HG02981 (cell line): ENCODE results near the gene RMI1.
"Not testable (repeated sequence)": the region's sequence is repeated elsewhere in the genome, so short reads cannot be mapped to it uniquely, and the experiment has no call there.

Experiments used
- ATAC-seq: cut with Tn5 transposase; IDR thresholded peaks from one replicate; pipeline ENCODE4 v1.9.1; 2021; ENCODE audit warnings: mild to moderate bottlenecking, moderate library complexity; ENCODE audit not compliant: unreplicated experiment

Gene RMI1

DNA sequence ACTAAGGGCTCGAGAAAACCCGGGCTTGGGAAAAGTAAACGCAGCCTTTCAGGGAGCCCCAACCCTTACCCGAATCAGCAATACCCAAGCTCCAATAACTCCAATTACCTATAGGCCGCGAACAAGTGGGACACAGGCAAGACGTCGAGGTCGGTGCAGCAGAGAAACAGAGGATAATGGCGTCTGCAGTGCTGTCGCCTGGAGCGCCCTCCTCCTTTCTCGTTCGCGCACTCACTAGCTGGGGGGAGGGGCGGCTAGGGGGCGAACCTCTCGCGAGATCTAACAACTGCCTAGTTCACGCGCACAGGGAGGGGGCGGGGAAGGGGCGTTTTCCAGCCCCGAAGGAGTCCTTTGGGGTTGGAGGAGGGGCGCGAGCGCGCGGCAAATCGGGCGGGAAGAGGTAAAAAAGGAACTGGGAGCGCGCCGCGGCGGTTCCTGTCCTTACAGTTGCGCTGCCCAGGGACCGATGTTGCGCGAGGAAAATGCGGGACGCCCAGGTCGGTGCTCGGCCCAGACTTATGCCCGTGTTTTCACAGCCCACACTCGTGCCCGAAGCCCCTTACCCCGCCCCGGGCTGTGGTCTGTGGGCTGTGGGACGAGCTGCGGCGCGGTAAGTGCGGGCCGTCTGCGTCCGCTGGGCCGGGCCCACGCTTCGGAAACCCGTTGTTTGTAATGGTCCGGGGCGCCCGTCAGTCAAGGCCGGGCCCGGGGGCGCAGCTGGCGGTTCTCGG lies at the start of gene RMI1:
RMI1 (plus strand) TSS at position 411 of the 731 bp plus-strand sequence. CDS start 20,182 bp downstream, outside the sequence.
- peak; percentile 63 for ATAC-seq

DNA sequence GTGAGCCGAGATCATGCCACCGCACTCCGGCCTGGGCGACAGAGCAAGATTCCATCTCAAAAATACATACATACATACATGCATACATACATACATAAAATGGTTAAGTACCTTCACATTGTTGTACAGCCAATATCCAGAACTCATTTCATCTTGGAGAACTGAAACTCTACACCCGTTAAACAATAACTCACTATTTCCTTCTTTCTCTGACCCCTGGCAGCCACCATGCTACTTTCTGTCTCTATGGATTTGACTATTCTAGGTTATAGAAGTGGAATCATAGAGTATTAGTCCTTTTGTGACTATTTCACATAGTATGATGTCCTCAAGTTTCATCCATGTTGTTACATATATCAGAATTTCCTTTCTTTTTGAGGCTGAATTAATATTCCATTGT lies 49.7 kb upstream of the RMI1 start:
- no peak for ATAC-seq

DNA sequence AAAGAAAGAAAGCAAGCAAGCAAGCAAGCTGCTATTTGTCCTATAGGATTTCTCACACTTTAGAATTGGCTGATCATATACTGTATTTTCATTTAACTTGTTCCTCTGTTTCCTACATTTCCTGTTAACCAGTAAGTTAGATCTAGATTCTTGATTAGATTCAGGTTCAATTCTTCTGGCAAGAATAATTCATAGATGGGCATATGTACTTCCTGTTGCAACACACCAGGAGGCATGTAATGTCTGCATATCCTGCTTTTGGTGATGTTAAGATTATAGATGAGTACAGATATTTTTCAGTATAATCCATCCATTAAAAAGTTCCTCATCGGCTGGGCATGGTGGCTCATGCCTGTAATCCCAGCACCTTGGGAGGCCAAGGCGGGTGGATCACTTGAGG lies 48.6 kb upstream of the RMI1 start:
- no peak for ATAC-seq

DNA sequence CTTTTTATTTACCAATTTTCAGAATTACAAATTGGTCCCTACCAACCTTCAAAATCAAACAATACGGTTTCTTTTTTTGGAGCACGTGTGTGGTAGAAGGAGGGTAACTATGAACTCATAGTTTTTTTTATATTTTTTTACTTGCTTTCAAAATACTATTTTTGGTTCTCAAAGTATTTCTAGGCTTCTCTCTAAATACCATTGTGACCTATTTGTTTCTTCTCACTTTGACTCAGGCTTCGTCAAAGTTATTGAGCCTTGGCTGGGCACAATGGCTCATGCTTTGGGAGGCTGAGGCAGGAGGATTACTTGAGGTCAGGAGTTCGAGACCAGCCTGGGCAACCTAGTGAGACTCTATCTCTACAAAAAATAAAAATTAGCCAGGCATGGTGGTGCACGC lies 47.8 kb upstream of the RMI1 start:
- no peak for ATAC-seq

DNA sequence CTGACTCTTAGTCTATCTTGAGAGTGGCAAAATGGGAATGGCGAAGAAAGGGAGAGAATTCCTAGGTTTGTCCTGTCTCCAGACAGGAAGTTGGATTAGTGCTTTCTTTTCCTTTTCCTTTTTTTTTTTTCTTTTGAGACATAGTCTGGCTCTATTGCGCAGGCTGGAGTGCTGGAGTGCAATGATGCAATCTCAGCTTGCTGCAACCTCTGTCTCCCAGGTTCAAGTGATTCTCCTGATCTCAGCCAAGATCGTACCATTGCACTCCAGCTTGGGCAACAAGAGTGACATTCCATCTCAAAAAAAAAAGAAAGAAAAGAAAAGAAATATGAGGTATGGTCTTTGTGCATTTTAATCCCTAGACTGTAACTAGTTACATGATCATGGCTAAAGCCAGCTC lies 46.8 kb upstream of the RMI1 start:
- ATAC-seq: no peak

DNA sequence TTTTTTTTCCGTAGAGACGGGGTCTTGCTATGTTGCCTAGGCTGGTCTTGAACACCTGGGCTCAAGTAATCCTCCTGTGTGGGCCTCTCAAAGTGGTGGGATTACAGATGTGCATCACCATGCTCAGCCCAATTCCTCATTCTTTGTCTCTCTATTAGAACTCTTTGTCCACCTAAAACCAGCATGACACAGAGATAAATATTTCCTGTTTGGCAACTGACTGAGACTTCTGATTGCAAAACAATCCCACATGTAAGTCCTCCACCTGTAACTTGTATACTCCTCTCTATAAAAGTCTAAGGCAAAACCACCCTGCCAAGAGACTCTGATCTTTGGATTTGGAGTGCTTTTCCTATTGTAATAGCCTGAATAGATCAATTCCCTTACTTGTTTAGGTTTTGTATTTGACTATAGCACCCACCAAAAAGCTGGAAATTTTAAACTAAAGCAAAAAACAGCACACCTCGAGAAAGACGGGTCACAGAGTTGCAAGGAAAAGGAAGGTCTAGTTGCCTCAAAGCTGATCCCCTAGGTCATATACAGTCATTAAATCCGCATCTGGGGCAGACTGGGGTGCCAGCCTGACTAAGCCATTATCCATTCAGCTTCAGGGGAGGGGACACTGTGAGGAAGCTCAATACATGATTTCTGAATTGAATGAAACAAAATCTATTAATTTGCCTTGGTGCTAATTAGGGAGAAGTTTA lies 45.9 kb upstream of the RMI1 start:
- ATAC-seq: no peak

DNA sequence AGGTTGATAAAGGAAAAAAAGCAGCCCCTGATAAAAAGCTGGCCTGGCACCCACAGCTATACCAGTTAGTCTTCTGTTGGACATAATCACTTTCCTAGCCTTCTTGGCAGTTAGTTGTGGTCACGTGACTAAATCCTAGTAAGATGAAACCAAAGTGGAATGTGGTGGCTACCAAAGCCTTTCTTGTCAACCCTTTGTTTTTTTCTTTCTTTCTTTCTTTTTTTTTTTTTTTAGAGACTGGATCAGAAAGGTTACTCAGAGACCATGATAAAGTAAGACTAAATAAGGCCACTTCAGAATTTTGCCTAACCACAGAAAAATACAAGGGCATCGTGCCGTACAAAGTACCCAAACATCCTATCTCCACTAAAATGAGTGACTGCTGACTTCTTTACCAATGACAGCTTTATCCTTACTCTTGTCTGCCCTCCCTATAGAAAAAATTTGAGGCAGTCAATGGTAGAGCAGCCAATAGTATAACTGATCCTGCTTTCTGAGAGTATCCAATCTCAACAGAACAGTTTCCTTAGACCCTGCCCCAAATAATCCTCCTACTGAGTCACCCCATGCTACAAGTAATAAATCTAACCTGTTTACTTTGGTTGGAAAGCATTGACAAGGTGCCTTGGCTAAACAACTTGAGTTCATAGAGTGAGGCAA lies 45.2 kb upstream of the RMI1 start:
- no peak for ATAC-seq

DNA sequence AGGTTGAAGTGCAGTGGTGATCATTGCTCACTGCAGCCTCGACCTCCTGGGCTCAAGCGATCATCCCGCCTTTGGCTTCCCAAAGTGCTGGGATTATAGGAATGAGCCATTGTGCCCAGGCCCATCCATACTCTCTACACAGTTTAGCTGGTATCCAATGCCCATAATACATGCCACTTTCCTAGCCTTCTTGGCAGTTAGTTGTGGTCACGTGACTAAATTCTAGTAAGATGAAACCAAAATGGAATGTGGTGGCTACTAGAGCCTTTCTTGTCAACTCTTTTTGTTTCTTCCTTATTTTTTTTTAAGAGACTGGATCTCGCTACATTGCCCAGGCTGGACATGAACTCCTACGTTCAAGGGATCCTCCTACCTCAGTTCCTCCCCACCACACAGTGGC lies 44.1 kb upstream of the RMI1 start:
- no peak for ATAC-seq

DNA sequence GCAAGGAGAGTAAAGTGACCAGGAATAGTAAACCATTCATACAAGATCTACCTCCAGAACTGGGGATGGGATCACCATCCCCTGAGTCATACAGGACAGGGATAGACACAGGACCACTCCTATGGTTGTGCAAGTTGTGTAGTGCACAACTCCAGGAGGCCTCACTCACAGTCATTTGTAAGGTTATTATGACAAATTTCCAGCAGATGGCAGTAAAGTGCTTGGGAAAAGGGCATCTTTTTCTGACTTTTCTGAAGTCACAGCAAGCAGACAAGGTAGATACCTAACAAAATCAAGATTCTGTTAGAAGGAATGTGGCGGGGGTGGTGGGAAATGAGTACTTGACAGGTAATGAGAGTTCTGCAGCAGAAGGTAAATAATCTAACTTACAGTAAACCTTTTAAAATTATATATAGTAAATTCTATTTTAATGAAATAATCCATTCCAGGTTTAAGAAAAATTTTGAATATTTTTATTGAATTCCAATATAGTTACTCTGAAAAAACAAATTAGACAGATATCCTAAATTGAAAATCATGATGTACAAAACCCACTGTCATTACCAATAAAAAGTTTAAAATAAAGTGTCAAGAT lies 42.6 kb upstream of the RMI1 start:
- ATAC-seq: peak; percentile 63

DNA sequence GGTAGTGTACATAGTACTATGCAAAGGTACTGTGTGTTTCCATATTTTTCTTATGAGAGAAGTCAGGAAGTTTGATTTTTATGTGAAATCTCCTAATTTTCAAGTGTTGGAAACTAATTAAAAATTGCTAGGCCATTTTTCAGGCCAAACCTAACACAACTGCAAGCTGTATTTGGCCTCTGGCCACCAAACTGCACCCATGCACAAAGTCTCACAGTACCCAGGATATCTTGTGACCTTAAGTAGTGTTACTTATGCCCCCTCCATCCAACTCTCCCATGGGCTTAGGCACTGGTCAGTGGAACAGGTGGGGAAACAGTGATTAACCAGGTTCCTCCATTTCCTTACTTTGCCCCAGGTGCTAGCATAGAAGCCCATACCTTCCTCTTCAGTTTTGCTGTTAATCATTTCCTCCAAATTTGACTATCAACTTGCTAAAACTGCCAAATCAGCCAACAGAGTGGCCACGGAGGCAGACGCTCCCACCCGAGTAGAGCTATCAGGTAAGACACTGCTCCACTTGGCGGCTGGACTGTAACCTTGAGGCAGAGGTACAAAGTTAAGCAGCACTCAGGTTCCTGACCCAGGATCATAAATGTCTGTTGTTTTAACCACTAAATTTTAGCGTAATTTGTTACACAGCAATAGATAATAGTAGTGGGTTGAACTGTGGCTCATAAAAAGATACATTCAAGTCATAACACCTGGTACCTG lies 39.9 kb upstream of the RMI1 start:
- ATAC-seq: no peak

DNA sequence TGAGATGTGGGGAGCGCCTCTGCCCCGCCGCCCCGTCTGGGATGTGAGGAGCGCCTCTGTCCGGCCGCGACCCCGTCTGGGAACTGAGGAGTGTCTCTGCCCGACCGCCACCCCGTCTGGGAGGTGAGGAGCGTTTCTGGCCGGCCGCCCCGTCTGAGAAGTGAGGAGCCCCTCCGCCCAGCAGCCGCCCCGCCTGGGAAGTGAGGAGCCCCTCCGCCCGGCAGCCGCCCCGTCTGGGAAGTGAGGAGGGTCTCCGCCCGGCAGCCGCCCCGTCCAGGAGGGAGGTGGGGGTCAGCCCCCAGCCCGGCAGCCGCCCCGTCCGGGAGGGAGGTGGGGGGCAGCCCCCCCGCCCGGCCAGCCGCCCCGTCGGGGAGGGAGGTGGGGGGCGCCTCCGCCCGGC lies 32.5 kb upstream of the RMI1 start:
- not testable (repeated sequence) for ATAC-seq

DNA sequence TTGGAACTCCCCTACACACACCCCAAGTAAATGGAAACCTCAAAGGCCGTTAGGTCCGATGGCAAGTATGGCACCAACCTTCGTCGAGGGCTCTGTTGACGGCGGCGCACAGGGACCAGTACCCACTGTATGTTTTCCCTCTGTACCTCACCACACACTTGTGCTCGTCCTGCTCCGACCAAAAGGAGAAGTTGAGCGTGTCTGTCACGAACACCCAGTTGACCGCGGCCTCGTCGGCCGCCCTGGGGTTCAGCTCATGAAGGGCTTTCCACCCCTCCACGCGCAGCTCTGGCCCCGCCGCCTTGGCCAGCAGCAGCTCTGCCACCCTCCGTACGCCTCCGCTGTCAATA lies 24.5 kb upstream of the RMI1 start:
- peak; percentile 57 for ATAC-seq

DNA sequence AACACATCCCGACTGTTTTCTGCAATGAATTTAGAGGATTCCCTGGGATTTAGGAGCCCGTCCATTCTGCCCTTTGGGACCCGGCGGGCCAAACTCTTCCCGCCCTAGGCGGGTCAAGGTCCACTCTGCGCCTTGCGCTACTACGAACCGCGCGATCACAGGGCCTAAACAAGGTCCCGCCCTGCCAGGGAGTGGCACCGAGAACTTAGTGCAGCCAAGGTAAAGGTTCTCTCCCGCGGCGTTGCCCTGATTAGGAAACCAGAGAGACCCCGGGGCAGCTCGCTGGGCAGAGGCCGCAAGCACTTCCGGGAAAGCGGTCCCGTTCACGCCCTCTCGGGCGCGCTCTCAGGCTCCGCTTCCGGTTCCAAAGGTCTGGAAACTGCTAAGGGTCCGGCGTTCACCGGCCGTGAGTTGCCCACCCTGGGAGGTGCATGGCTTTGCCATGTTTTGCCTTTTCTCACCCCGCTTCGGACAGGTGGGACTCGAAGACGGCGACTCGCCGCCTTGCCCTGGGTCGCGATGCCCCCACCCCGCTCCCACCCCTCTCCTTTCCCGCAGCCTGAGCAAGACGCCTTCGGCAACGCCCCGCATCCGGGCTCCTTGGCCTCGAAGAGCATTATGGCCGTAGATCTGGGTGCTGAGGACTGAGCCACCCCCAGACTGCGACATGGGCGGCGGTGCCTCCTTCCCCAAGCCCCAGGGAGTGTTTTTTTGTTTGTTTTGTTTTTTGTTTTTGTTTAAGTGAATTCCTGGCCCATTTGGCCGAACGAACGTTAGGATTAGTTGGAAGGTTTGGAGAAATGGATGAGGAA lies 24.0 kb upstream of the RMI1 start:
- ATAC-seq: peak; percentile 80

DNA sequence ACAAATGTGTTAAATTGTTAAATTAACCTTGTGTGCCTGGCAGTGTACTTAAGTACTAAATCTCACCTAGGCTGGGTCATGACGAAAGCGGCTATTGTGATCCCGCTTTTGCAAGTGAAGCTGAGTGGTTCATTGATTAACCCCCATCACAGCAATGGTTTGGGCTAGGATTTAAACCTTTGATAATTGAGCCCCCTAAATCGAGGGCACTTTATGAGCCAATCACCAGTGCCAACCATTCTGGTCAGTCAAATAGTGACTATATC lies 23.4 kb upstream of the RMI1 start:
- no peak for ATAC-seq

DNA sequence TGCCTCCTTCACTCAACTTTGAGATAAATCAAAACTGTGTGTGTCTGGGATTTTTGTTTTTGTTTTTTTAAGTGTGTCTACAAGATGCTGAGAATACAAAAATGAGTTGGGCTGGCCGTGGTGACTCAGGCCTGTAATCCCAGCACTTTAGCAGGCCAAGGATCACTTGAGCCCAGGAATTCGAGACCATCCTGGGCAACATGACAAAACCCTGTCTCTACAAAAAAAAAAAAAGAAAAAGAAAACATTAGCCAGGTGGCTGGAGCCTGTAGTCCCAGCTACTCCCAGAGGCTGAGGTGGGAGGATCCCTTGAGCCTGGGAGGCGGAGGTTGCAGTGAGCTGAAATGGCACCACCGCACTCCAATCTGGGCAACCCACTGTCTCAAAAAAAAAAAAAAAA lies 21.5 kb upstream of the RMI1 start:
- ATAC-seq: no peak

DNA sequence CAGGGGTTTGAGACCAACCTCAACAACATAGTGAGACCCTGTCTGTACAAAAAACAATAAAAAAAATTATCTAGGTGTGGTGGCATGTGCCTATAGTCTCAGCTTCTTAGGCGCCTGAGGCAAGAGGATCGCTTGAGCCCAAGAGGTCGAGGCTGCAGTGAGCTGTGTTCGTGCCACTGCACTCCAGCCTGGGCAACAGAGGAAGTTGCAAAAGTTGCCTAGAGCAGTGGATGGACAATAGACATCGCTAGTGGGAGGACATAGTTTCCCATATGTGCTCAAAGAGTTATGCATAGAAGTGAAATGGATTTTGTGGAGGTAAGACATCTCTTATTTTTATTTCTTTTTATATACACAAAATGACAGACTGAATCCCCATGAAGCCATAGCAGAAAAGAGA lies 19.6 kb upstream of the RMI1 start:
- no peak for ATAC-seq

DNA sequence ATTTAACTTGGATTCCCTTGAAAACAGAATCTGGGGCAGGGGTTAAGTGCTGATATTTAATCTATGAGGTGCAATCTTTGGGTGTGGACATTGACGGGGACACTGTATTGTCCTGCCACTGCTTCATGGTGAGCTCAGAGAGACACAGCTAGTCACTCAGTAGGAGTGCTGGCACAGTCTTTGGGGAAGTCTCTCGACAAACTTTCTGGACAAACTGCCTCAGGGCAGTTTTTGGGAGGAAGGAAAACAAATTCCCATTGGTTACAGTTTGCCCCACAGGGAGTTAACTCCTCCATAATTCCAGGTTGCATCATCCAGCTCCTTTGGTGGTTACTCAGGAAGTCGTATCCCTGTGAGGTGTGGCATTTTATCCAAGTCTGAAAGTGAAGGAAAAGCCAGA lies 18.4 kb upstream of the RMI1 start:
- ATAC-seq: no peak

DNA sequence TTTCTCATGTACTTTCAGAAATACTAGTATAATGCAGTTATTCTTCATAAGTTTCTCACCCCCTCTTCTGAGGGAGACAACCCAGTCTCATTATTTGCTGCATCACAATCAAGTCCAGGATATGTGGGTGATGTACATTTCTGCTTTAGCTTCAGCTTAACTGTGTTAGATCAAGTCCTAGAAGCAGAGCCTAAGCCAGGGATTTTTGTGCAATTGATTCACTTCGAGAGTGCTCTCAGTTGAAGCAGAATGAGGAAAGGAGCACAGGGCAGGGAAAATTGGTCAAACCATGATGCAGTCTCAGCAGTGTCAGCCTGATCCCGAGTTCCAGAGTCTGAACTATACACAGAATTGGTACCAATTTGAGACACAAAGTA lies 15.6 kb upstream of the RMI1 start:
- no peak for ATAC-seq

DNA sequence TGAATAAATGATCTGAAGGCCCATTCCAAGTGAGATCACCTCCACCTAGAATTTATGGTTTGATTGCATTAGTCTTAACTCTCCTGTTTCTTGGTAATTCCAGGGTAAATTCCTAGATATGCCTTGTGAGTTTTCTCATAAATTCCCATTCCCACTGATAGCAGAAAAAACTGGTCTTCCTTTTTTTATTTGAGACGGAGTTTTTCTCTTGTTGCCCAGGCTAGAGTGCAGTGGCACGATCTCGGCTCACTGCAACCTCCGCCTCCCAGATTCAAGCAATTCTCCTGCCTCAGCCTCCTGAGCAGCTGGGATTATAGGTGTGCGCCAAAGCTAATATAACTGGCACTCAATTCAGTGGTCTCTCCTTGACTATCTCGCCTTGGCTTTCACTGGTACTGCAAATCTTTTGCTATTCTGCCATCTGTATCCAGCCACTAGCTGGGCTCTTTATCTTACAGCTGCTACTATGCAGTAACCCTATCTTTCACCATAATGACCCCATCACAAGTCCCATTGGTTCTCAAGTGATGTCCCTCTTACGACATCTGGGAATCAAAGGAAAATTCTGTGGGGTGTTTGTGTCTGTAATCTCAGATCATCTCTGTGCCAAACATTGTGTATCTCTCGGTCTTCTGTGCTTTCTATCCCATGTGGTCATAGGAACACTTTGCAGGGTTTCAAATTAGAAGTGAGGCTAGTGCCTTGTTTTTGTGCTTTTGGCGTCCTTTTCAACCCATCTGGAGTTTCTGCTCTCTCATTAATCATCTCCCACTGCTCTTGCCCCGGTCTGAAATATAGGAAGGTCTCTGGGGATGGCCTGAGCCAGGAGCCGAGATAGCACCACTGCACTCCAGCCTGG lies 15.0 kb upstream of the RMI1 start:
- no peak for ATAC-seq

DNA sequence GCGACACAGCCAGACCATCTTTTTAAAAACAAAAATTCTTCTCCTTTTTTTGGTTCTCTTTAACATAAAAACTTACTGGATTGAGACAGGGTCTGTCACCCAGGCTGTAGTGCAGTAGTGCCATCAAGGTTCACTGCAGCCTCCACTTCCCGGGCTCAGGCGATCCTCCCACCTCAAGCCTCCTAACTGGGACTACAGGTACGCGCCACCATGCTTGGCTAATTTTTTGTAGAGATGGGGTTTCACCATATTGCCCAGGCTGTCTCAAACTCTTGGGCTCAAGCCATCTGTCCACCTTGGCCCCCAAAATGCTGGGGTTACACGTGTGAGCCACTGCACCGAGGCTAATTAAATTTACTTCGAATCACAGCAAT lies 14.4 kb upstream of the RMI1 start:
- no peak for ATAC-seq
